ENCODE measurements around the gene WNT9A. TPM values are rescaled to one million over a fixed set of nuclear protein-coding genes. Genes with fewer than 3 reads are reported as not detected.

Gene WNT9A
- total RNA-seq, 3 donors from 2014 or later = 1.1 to 2.5 (median 1.3) TPM

DNA sequence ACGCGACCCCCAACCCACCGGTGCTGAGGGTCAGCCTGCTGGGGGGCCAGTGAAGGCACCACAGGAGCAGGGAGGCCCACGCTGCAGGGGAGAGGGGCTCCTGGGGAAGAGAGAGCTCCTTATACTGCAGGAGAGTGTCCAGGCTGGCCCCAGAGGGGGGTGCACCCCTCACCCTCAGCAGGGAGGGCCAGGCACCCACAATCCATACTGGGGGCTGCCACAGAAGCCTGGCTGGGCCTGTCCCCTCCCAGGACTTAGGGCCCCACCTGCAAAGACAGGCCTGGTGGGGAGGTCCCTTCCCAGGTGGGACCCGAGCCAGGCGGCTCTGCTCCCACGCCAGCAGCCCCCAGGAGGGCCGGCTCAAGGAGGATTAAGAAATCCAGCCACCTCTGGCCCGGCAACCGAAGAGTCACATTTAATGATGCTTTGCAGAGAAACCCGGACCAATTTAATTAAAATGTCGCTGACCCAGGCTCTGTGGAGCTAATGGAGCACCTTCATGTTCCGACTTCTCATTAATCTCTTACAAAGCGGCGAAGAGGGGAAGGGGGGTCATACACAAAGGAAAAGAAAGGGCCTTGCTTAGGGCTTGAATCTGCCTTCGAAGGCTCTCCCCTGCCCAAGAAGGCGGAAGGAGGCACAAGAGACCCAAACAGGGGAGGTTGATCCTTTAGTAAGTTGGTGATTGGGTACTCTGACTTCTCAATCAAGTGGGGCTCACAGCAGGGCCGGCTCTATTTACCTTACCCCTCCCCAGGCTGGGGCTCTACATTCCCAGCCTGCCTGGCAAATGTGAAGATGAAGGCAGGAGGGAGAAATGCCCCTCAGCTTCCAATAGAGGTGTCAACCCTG is 25.0 kb downstream of the WNT9A start:
- TF ChIP-seq, protein P1, sequence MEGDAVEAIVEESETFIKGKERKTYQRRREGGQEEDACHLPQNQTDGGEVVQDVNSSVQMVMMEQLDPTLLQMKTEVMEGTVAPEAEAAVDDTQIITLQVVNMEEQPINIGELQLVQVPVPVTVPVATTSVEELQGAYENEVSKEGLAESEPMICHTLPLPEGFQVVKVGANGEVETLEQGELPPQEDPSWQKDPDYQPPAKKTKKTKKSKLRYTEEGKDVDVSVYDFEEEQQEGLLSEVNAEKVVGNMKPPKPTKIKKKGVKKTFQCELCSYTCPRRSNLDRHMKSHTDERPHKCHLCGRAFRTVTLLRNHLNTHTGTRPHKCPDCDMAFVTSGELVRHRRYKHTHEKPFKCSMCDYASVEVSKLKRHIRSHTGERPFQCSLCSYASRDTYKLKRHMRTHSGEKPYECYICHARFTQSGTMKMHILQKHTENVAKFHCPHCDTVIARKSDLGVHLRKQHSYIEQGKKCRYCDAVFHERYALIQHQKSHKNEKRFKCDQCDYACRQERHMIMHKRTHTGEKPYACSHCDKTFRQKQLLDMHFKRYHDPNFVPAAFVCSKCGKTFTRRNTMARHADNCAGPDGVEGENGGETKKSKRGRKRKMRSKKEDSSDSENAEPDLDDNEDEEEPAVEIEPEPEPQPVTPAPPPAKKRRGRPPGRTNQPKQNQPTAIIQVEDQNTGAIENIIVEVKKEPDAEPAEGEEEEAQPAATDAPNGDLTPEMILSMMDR (IDR thresholded peaks at IDR 0.05) = no peak
- TF ChIP-seq POLR2A (IDR thresholded peaks at IDR 0.05) (no peak), POLR2AphosphoS5 (IDR thresholded peaks at IDR 0.05) (no peak)
- H3K27ac ChIP-seq = no peak overlapping the region
- intact Hi-C loops (cut with DNase I; ENCODE audit: low total_unique reads) = no loop called here
- H3K36me3 ChIP-seq = no peaks in the 10 kb centered on the region
- DNase-seq (ENCODE audit: low spot score in 2 of 2) = no peak
- H3K4me1 ChIP-seq = no peaks in the 10 kb centered on the region
- no peaks in the 10 kb centered on the region for H3K27me3 ChIP-seq
- H3K4me3 ChIP-seq = no peak overlapping the region
- H3K9me3 ChIP-seq = no peaks in the 10 kb centered on the region

DNA sequence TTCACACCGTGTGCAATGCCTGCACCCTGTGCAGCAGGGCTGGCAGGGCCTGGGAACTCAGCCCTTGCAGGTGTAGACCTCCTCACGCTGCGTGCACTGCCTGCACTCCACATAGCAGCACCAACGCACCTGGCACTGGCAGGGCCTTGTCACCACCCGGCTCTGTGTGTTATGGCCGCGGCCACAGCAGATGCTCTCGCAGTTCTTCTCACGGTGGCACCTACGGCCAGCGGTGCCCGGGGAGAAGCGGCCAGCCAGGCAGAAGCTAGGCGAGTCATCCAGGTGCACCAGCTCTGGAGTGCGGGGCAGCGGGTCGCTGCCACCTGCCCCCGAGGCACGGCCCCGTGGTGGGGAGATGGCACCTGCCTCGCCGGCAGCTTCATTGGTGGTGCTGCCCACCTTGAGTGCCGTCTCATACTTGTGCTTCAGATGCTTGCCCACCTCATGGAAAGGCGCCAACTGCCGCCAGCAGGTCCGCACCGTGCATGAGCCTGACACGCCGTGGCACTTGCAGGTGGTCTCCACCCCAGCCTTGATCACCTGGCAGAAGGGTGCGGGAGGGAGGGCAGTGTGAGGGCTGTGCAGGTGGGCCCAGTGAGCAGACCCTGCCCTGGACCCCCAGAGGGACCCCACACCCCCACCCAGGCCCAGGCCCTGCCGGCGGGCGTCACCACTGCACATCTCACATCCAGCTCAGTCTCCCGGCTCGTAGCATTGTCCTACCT is 26.1 kb downstream of the WNT9A start:
- Histone ChIP-seq H3K9me3 (no peaks in the 10 kb centered on the region), H3K27me3 (no peaks in the 10 kb centered on the region), H3K4me1 (no peaks in the 10 kb centered on the region), H3K4me3 (no peak overlapping the region), H3K27ac (no peak overlapping the region), H3K36me3 (no peaks in the 10 kb centered on the region)
- no peak for DNase-seq (ENCODE audit: low spot score in 2 of 2)
- TF ChIP-seq, protein P1 (IDR thresholded peaks at IDR 0.05) = no peak
- no peak for TF ChIP-seq POLR2AphosphoS5 (IDR thresholded peaks at IDR 0.05)
- no peak for TF ChIP-seq POLR2A (IDR thresholded peaks at IDR 0.05)
- intact Hi-C loops (cut with DNase I; ENCODE audit: low total_unique reads) = no loop called here

DNA sequence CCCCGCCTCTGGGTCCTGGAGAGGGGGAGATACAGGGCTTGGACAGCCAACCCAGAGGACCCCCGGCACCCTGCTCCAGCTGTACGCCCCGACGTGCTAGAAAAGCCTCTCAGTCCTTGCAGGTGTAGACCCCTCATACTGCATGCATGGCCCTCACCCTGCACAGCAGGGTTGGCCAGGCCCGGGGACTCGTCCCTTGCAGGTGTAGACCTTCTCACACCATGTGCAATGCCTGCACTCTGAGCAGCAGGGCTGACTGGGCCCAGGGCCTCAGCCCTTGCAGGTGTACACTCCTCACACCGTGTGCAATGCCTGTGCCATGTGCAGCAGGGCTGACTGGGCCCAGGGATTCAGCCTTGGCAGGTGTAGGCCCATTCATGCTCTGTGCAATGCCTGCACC is 26.8 kb downstream of the WNT9A start:
- intact Hi-C loops (cut with DNase I; ENCODE audit: low total_unique reads) = no loop called here

DNA sequence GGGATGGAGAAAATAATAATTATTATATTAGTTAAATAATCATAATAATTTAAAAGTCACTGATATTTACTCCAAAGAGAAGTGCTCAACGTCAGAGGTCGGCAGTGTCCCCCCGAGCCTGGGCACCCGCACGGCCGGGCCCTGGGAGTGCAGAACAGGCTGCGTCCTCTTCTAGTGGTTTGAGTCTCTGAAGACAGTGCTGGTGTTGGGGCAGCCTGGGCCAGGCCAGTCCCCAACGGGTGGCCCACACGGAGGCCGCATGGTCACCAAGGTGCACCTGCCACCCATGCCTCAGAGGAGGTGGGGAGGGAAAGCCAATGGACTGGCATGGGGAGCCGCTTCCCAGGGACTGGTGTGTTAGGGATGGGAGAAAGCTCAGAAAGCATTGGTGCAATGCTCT is 27.3 kb downstream of the WNT9A start:
- Histone ChIP-seq H3K27me3 (no peaks in the 10 kb centered on the region), H3K9me3 (no peaks in the 10 kb centered on the region), H3K4me1 (no peaks in the 10 kb centered on the region), H3K4me3 (no peak overlapping the region), H3K36me3 (no peaks in the 10 kb centered on the region), H3K27ac (no peak overlapping the region)
- TF ChIP-seq, protein P1 (IDR thresholded peaks at IDR 0.05) = no peak
- TF ChIP-seq POLR2AphosphoS5 (IDR thresholded peaks at IDR 0.05) = no peak
- no peak for TF ChIP-seq POLR2A (IDR thresholded peaks at IDR 0.05)
- DNase-seq (ENCODE audit: low spot score in 2 of 2) = no peak
- intact Hi-C loops (cut with DNase I; ENCODE audit: low total_unique reads) = no loop called here

More for the DNA sequence above, 26.8 kb downstream of the WNT9A start:
- Histone ChIP-seq H3K4me1 (no peaks in the 10 kb centered on the region), H3K4me3 (no peak overlapping the region), H3K9me3 (no peaks in the 10 kb centered on the region), H3K27ac (no peak overlapping the region), H3K36me3 (no peaks in the 10 kb centered on the region), H3K27me3 (no peaks in the 10 kb centered on the region)
- TF ChIP-seq POLR2A (IDR thresholded peaks at IDR 0.05) (no peak), POLR2AphosphoS5 (IDR thresholded peaks at IDR 0.05) (no peak)
- TF ChIP-seq, protein P1 (IDR thresholded peaks at IDR 0.05) = no peak
- DNase-seq (ENCODE audit: low spot score in 2 of 2) = no peak

DNA sequence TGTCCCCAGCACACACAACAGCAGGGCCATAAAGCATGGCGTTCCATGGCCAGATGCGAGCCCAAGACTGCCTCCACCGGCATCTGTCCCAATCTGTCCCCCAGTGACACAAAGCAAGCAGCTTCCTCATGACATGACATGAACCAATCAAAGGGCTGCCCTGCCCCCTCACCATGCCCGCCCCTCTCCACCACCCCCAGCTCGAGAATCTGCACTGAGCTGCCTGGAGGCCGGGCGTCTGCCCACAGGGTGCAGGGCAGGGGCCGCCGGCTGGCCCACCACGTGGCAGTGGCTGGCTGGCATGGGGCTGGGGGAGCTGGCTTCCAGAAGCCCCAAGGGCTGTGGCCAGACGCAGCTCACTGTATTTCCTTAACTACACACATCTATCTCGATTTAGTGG is 27.8 kb downstream of the WNT9A start:
- TF ChIP-seq POLR2AphosphoS5 (IDR thresholded peaks at IDR 0.05) = no peak
- TF ChIP-seq, protein P1 (IDR thresholded peaks at IDR 0.05) = no peak
- no peak for TF ChIP-seq POLR2A (IDR thresholded peaks at IDR 0.05)
- H3K36me3 ChIP-seq = no peaks in the 10 kb centered on the region
- H3K27me3 ChIP-seq = no peaks in the 10 kb centered on the region
- no peak for DNase-seq (ENCODE audit: low spot score in 2 of 2)
- intact Hi-C loops (cut with DNase I; ENCODE audit: low total_unique reads) = loop anchor here (10.0 kb wide), 1 partner anchor 825 kb away; no protein-coding TSS in a partner anchor
- H3K4me3 ChIP-seq = no peak overlapping the region
- no peaks in the 10 kb centered on the region for H3K9me3 ChIP-seq
- H3K27ac ChIP-seq = no peak overlapping the region
- no peaks in the 10 kb centered on the region for H3K4me1 ChIP-seq
